ENCODE results near the gene C3orf62.
"Not testable (repeated sequence)": the region's sequence is repeated elsewhere in the genome, so short reads cannot be mapped to it uniquely, and the experiment has no call there.

Gene C3orf62

DNA sequence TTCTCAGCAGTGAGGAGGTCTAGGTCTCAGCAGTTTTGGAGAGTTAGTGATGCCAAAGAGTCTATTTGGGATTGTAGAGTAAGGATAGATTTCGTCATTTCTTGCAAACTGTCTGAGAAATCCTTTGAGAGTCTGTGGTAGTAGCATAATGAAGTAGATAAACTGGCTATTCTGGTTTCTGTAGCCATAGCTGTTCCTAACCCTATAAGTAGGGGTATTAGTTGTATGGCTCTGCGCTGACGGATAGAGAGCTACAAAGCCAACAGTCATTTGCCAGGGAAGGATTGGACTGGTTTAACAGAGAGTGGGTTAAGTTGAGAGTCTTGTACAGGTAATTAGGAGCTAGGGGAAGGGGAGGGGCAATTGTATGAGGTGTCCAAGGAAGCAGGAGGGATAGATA lies 55.0 kb downstream of the C3orf62 start:
- Histone ChIP-seq H3K4me2 (ENCODE audit: low read length) (no peak overlapping the region), H3K4me1 (ENCODE audit: control insufficient read depth, low read length) (no peaks in the 10 kb centered on the region), H3F3A (ENCODE audit: control insufficient read depth, insufficient read depth) (no peaks in the 10 kb centered on the region), H3K9me3 (ENCODE audit: control insufficient read depth, insufficient read depth, low read length) (0 out of 2 replicates have a peak, but pooled peaks cover 4% of the 10 kb centered on the region), H3K27me3 (ENCODE audit: control insufficient read depth, low read length) (no peaks in the 10 kb centered on the region), H3K4me3 (ENCODE audit: low read length) (no peak overlapping the region), H3K36me3 (ENCODE audit: control insufficient read depth, low read length) (no peaks in the 10 kb centered on the region), H4K20me1 (ENCODE audit: control insufficient read depth, insufficient read depth, low read depth, low read length) (no peaks in the 10 kb centered on the region), H3K27ac (ENCODE audit: low read depth, low read length) (no peak overlapping the region), H3K9me2 (replicated peaks; ENCODE audit: control insufficient read depth, low read length) (no peaks in the 10 kb centered on the region), H3K79me2 (ENCODE audit: control insufficient read depth, low read length) (no peaks in the 10 kb centered on the region)
- TF ChIP-seq EZH2phosphoT487 (IDR thresholded peaks at IDR 0.05; ENCODE audit: borderline replicate concordance, low read length): no peak
- no peak for TF ChIP-seq CTCF (IDR thresholded peaks at IDR 0.05; ENCODE audit: low read depth, low read length, poor library complexity, severe bottlenecking)

DNA sequence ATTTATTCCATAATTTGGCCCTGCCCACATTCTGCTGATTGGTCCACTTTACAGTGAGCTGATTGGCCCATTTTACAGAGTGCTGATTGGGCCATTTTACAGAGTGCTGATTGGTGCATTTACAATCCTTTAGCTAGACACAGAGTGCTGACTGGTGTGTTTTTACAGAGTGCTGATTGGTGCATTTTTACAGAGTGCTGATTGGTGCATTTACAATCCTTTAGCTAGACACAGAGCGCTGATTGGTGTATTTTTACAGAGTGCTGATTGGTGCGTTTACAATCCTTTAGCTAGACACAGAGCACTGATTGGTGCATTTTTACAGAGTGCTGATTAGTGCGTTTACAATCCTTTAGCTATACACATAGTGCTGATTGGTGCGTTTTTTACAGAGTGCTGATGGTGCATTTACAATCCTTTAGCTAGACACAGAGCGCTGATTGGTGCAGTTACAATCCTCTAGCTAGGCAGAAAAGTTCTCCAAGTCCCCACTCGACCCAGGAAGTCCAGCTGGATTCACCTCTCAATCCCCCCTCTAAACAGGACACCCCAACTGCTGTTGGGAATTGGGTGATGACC lies 56.0 kb downstream of the C3orf62 start:
- H3K4me1 ChIP-seq (ENCODE audit: control insufficient read depth, low read length); H3K27me3 ChIP-seq (ENCODE audit: control insufficient read depth, low read length); H3K79me2 ChIP-seq (ENCODE audit: control insufficient read depth, low read length); H3K27ac ChIP-seq (ENCODE audit: low read depth, low read length); H3K9me2 ChIP-seq (replicated peaks; ENCODE audit: control insufficient read depth, low read length); H3K4me2 ChIP-seq (ENCODE audit: low read length); H3K9me3 ChIP-seq (ENCODE audit: control insufficient read depth, insufficient read depth, low read length); H4K20me1 ChIP-seq (ENCODE audit: control insufficient read depth, insufficient read depth, low read depth, low read length); H3K4me3 ChIP-seq (ENCODE audit: low read length); H3K36me3 ChIP-seq (ENCODE audit: control insufficient read depth, low read length); H3F3A ChIP-seq (ENCODE audit: control insufficient read depth, insufficient read depth): not testable (repeated sequence)

DNA sequence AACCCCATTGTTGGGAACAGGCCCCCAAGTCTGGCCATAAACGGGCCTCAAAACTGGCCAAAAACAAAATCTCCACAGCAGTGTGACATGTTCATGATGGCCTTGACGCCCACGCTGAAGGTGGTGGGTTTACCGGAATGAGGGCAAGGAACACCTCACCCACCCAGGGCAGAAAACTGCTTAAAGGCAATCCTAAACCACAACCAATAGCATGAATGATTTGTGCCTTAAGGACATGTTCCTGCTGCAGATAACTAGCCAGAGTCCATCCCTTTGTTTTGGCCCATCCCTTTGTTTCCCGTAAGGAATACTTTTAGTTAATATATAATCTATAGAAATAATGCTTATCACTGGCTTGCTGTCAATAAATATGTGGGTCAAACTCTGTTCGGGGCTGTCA lies 57.9 kb downstream of the C3orf62 start:
- H3K9me3 ChIP-seq (ENCODE audit: control insufficient read depth, insufficient read depth, low read length): 0 out of 2 replicates have a peak, but pooled peaks cover 4% of the 10 kb centered on the region
- no peaks in the 10 kb centered on the region for H3K9me2 ChIP-seq (replicated peaks; ENCODE audit: control insufficient read depth, low read length)
- H3K36me3 ChIP-seq (ENCODE audit: control insufficient read depth, low read length): no peaks in the 10 kb centered on the region
- no peaks in the 10 kb centered on the region for H3K79me2 ChIP-seq (ENCODE audit: control insufficient read depth, low read length)
- no peak overlapping the region for H3K27ac ChIP-seq (ENCODE audit: low read depth, low read length)
- no peak overlapping the region for H3K4me2 ChIP-seq (ENCODE audit: low read length)
- TF ChIP-seq EZH2phosphoT487 (IDR thresholded peaks at IDR 0.05; ENCODE audit: borderline replicate concordance, low read length): no peak
- TF ChIP-seq CTCF (IDR thresholded peaks at IDR 0.05; ENCODE audit: low read depth, low read length, poor library complexity, severe bottlenecking): no peak
- H3K4me1 ChIP-seq (ENCODE audit: control insufficient read depth, low read length): no peaks in the 10 kb centered on the region
- no peak overlapping the region for H3K4me3 ChIP-seq (ENCODE audit: low read length)
- H4K20me1 ChIP-seq (ENCODE audit: control insufficient read depth, insufficient read depth, low read depth, low read length): no peaks in the 10 kb centered on the region
- 0 out of 2 replicates have a peak, but pooled peaks cover 3% of the 10 kb centered on the region for H3K27me3 ChIP-seq (ENCODE audit: control insufficient read depth, low read length)
- no peaks in the 10 kb centered on the region for H3F3A ChIP-seq (ENCODE audit: control insufficient read depth, insufficient read depth)

Data from DOHH2 (cell line).